K562 (cell line): Measurements from ENCODE around the gene TRAPPC2L. TPM values are rescaled to one million over a fixed set of nuclear protein-coding genes. Genes with fewer than 3 reads are reported as not detected.

Experiments
- ATF6 ChIP-seq: sonication (generic); formaldehyde crosslinking; IDR thresholded peaks from 2 replicates; pipeline ENCODE4 v1.4.0; 2020; ENCODE audit warnings: mild to moderate bottlenecking, missing genetic modification reagents
- CREB1 ChIP-seq, 2 experiments: sonication (generic) in 1 of 2; formaldehyde crosslinking in 1 of 2; IDR thresholded peaks; 2 replicates each; pipeline versions ENCODE4 v1.6.1 to v1.8.0; 2012 to 2022; ENCODE audit warnings: inconsistent platforms in 1 of 2, mild to moderate bottlenecking in 1 of 2, missing genetic modification reagents in 1 of 2, moderate library complexity in 1 of 2
- MBD1 ChIP-seq: fragments of 250-450 bp; sonication (Bioruptor Pico); IDR thresholded peaks from 2 replicates; pipeline ENCODE4 v1.8.0; 2022; ENCODE audit warnings: inconsistent platforms
- NRF1 ChIP-seq, 2 experiments: fragments of 450-650 bp; IDR thresholded peaks in 1 of 2; conservative IDR thresholded peaks in 1 of 2; 2 replicates each; pipeline ENCODE4 v1.6.1; 2014; ENCODE audit warnings: mild to moderate bottlenecking in 2 of 2
- ZNF224 ChIP-seq: sonication (generic); formaldehyde crosslinking; IDR thresholded peaks from 2 replicates; pipeline ENCODE4 v1.8.0; 2022; ENCODE audit warnings: mild to moderate bottlenecking, missing genetic modification reagents
- polyA plus RNA-seq, 8 experiments: library from polyadenylated mRNA; depleted of rRNA in 4 of 8; stranded (reverse) in 5 of 8; unstranded in 3 of 8; fragments of >200 nt; fragmentation: Nextera tagmentation in 2 of 8; fragmentation: Illumina TruSeq in 1 of 8; extraction: Ambion mirVana in 2 of 8; extraction: Trizol in 1 of 8; gene quantifications; 2 replicates each; pipeline versions ENCODE4 v1.2.1 to v1.2.3, GENCODE V29; 2011 to 2014; ENCODE audit warnings: inconsistent platforms in 1 of 8, missing spikeins in 1 of 8
- total RNA-seq, 7 experiments: library from RNA; depleted of rRNA in 6 of 7; stranded (reverse); fragments of >200 nt in 6 of 7; fragmentation: Illumina TruSeq in 2 of 7; extraction: Trizol in 2 of 7; gene quantifications; 2 replicates each; pipeline versions ENCODE4 v1.2.1 to v1.2.3, GENCODE V29; 2011 to 2021; ENCODE audit warnings: low replicate concordance in 1 of 7

TRAPPC2L gene
- total and polyA plus RNA-seq, 9 of the 15 experiments (the other 6 are each of a cell fraction or from before 2014, with no cell fraction given), result 60.4 to 398 (median 97.5) TPM

- TF ChIP-seq MBD1 (CRISPR knock-in tag) (no peak), NRF1 (conservative IDR thresholded peaks at IDR 0.05 in 1 of 2, IDR thresholded peaks at IDR 0.05 in 1 of 2) (no peak), ZNF224 (CRISPR knock-in tag) (no peak), CREB1 (IDR thresholded peaks at IDR 0.05) (no peak), CREB1 (CRISPR knock-in tag; IDR thresholded peaks at IDR 0.05) (no peak), ATF6 (CRISPR knock-in tag) (0 out of 2 replicates have a peak, but pooled peaks have one; percentile 0)
These were observed 44.2 kb upstream of the TRAPPC2L start (continued) for GRCh38 chr16:88812513-88813268.
